ENCODE data around the gene CYYR1.

The CYYR1 gene

GRCh38 chr21:26572702-26573381 is at the start of gene CYYR1:
Gene CYYR1, minus strand, starts transcription at chr21:26573286. Its CDS starts 346 bp downstream, at chr21:26572940.
- no peak for DNase-seq (ENCODE audit: low read depth, low spot score)

- no peak for DNase-seq (ENCODE audit: low read depth, low spot score)
Measured at GRCh38 chr21:26617176-26617575, 44.1 kb upstream of the CYYR1 start.

- DNase-seq (ENCODE audit: low read depth, low spot score) = no peak
Measured at GRCh38 chr21:26614251-26614650, 41.2 kb upstream of the CYYR1 start.

GRCh38 chr21:26599261-26599660 is 26.2 kb upstream of the CYYR1 start:
- no peak for DNase-seq (ENCODE audit: low read depth, low spot score)

- DNase-seq (ENCODE audit: low read depth, low spot score) = no peak
Measured at GRCh38 chr21:26597981-26598380, 24.9 kb upstream of the CYYR1 start.

GRCh38 chr21:26597031-26597430 is 23.9 kb upstream of the CYYR1 start:
- no peak for DNase-seq (ENCODE audit: low read depth, low spot score)

- DNase-seq (ENCODE audit: low read depth, low spot score) = no peak
Measured at GRCh38 chr21:26595971-26596370, 22.9 kb upstream of the CYYR1 start.

GRCh38 chr21:26593800-26594199 is 20.7 kb upstream of the CYYR1 start:
- no peak for DNase-seq (ENCODE audit: low read depth, low spot score)

GRCh38 chr21:26591543-26591942 is 18.5 kb upstream of the CYYR1 start:
- DNase-seq (ENCODE audit: low read depth, low spot score) = no peak

GRCh38 chr21:26588446-26588845 is 15.4 kb upstream of the CYYR1 start:
- no peak for DNase-seq (ENCODE audit: low read depth, low spot score)

- peak; percentile 17 for DNase-seq (ENCODE audit: low read depth, low spot score)
Measured at GRCh38 chr21:26587736-26588201, 14.7 kb upstream of the CYYR1 start.

- DNase-seq (ENCODE audit: low read depth, low spot score) = no peak
Measured at GRCh38 chr21:26583769-26584168, 10.7 kb upstream of the CYYR1 start.

- DNase-seq (ENCODE audit: low read depth, low spot score) = no peak
Measured at GRCh38 chr21:26581818-26582217, 8.7 kb upstream of the CYYR1 start.

- no peak for DNase-seq (ENCODE audit: low read depth, low spot score)
Measured at GRCh38 chr21:26572076-26572701, 897 bp downstream of the CYYR1 start.

- DNase-seq (ENCODE audit: low read depth, low spot score) = no peak
Measured at GRCh38 chr21:26570203-26570602, 2.9 kb downstream of the CYYR1 start.

- DNase-seq (ENCODE audit: low read depth, low spot score) = no peak
Measured at GRCh38 chr21:26565546-26565945, 7.5 kb downstream of the CYYR1 start.

GRCh38 chr21:26565111-26565510 is 8.0 kb downstream of the CYYR1 start:
- DNase-seq (ENCODE audit: low read depth, low spot score) = no peak

- DNase-seq (ENCODE audit: low read depth, low spot score) = no peak
Measured at GRCh38 chr21:26563856-26564503, 9.1 kb downstream of the CYYR1 start.

- DNase-seq (ENCODE audit: low read depth, low spot score) = no peak
Measured at GRCh38 chr21:26560612-26561011, 12.5 kb downstream of the CYYR1 start.

- no peak for DNase-seq (ENCODE audit: low read depth, low spot score)
Measured at GRCh38 chr21:26559099-26559498, 14.0 kb downstream of the CYYR1 start.

- DNase-seq (ENCODE audit: low read depth, low spot score) = no peak
Measured at GRCh38 chr21:26557106-26557505, 16.0 kb downstream of the CYYR1 start.

- no peak for DNase-seq (ENCODE audit: low read depth, low spot score)
Measured at GRCh38 chr21:26555540-26556146, 17.4 kb downstream of the CYYR1 start.
